HepG2 (cell line): ENCODE data around the gene OBP2A. TPM values are rescaled to one million over a fixed set of nuclear protein-coding genes. Genes with fewer than 3 reads are reported as not detected.

Source experiments
- ATAC-seq: fragments of 200-7000 bp; cut with Tn5 transposase; 3 replicates; pipeline ENCODE4 v1.9.1; 2020; ENCODE audit warnings: mild to moderate bottlenecking, moderate library complexity
- BruUV-seq: library from RNA; stranded (reverse); fragments of 400-500 nt; replicated peaks from 2 replicates; lab custom pipeline; 2021; lab: Mats Ljungman, UMichigan
- CTCF ChIA-PET: fragments of 300-600 bp; formaldehyde crosslinking; extraction: SDS; loops from one replicate; lab custom pipeline; 2021; ENCODE audit warnings: low total read pairs, inconsistent platforms, low intra/inter-chr PET ratio; lab: Yijun Ruan, JAX
- POLR2A ChIA-PET: fragments of 350-600 bp; sonication (Branson Sonifier 250); formaldehyde crosslinking; loops from one replicate; lab custom pipeline; 2020; ENCODE audit warnings: antibody characterized with exemption, inconsistent platforms; lab: Yijun Ruan, JAX
- DNase-seq: peaks from one replicate; pipeline ENCODE4 v3.0.0-alpha.2; 2015; ENCODE audit warnings: low spot score
- FAIRE-seq: peaks from 3 replicates; lab custom pipeline; 2011; peaks lifted over from hg19 to GRCh38; lab: Jason Lieb, UNC
- H2AFZ ChIP-seq: one replicate; pipeline ENCODE4 v1.6.1; 2011; ENCODE audit warnings: low read length, inconsistent platforms
- H3K27ac ChIP-seq: fragments of 300-600 bp; 3 replicates; pipeline ENCODE4 v1.8.0; 2011; ENCODE audit warnings: mixed run types, mild to moderate bottlenecking, mixed read lengths, low read length, inconsistent platforms; ENCODE audit not compliant: insufficient read depth; ENCODE audit errors: extremely low read length
- H3K27me3 ChIP-seq, 2 experiments: fragments of 200-600 bp in 1 of 2; 2 replicates in 1 of 2; 3 replicates in 1 of 2; pipeline versions ENCODE4 v1.6.0 to v1.8.0; 2011; ENCODE audit warnings: low read length in 2 of 2, mild to moderate bottlenecking in 2 of 2, moderate library complexity in 2 of 2, inconsistent platforms in 1 of 2; ENCODE audit not compliant: insufficient read depth in 2 of 2, control insufficient read depth in 1 of 2
- H3K36me3 ChIP-seq, 2 experiments: fragments of 200-600 bp in 1 of 2; replicated peaks in 1 of 2; 2 replicates in 1 of 2; 3 replicates in 1 of 2; pipeline versions ENCODE4 v1.5.1 to v1.8.0; 2011; ENCODE audit warnings: low read length in 2 of 2, inconsistent platforms in 1 of 2; ENCODE audit not compliant: insufficient read depth in 2 of 2, control insufficient read depth in 1 of 2
- H3K4me1 ChIP-seq: 2 replicates; pipeline ENCODE4 v1.5.1; 2012; ENCODE audit warnings: low read length, inconsistent platforms; ENCODE audit not compliant: insufficient read depth
- H3K4me2 ChIP-seq: 2 replicates; pipeline ENCODE4 v1.6.0; 2011; ENCODE audit warnings: low read depth, low read length, inconsistent platforms
- H3K4me3 ChIP-seq, 3 experiments: fragments of 200-600 bp in 1 of 3; sonication (generic), shearing (Covaris generic) in 1 of 3; replicated peaks in 1 of 3; 2 replicates each; pipeline ENCODE4 v1.5.1; 2011 to 2016; ENCODE audit warnings: low read length in 3 of 3, inconsistent platforms in 2 of 3, low read depth in 2 of 3, mild to moderate bottlenecking in 2 of 3, control low read depth in 1 of 3, mixed read lengths in 1 of 3; ENCODE audit not compliant: insufficient read depth in 1 of 3
- H3K79me2 ChIP-seq: one replicate; pipeline ENCODE4 v1.6.1; 2011; ENCODE audit warnings: low read length, inconsistent platforms; ENCODE audit not compliant: insufficient read depth
- H3K9ac ChIP-seq: 2 replicates; pipeline ENCODE4 v1.6.0; 2011; ENCODE audit warnings: mild to moderate bottlenecking, low read depth, low read length, inconsistent platforms; ENCODE audit not compliant: insufficient read depth
- H3K9me3 ChIP-seq: 2 replicates; pipeline ENCODE4 v1.5.1; 2012; ENCODE audit warnings: mild to moderate bottlenecking, low read length
- H4K20me1 ChIP-seq: 2 replicates; pipeline ENCODE4 v1.6.0; 2011; ENCODE audit warnings: inconsistent platforms, mild to moderate bottlenecking, low read length, moderate library complexity; ENCODE audit not compliant: insufficient read depth
- AFF4 ChIP-seq: sonication (generic); formaldehyde crosslinking; IDR thresholded peaks from 2 replicates; pipeline ENCODE4 v1.4.0; 2020; ENCODE audit warnings: missing genetic modification reagents
- CHD2 ChIP-seq: IDR thresholded peaks from 2 replicates; pipeline ENCODE4 v1.6.1; 2011; ENCODE audit warnings: low read depth, low read length, improper control_type of control experiment
- HNRNPLL ChIP-seq: fragments of 200-400 bp; formaldehyde crosslinking; IDR thresholded peaks from 2 replicates; pipeline ENCODE4 v1.6.1; 2017; ENCODE audit warnings: mild to moderate bottlenecking, low read depth, low read length; ENCODE audit not compliant: poor library complexity, severe bottlenecking
- KDM5B ChIP-seq: sonication (generic); formaldehyde crosslinking; IDR thresholded peaks from 2 replicates; pipeline ENCODE4 v1.4.0; 2020; ENCODE audit warnings: missing genetic modification reagents, mild to moderate bottlenecking, borderline replicate concordance
- MIXL1 ChIP-seq: IDR thresholded peaks from 2 replicates; pipeline ENCODE4 v1.6.1; 2016
- MTA3 ChIP-seq: sonication (generic); formaldehyde crosslinking; IDR thresholded peaks from 2 replicates; pipeline ENCODE4 v1.4.0; 2020; ENCODE audit warnings: missing genetic modification reagents
- NCOR1 ChIP-seq: fragments of 200-600 bp; sonication (generic); IDR thresholded peaks from 2 replicates; pipeline ENCODE4 v1.7.0; 2017; ENCODE audit warnings: antibody characterized with exemption, low read length, borderline replicate concordance
- SATB2 ChIP-seq: sonication (generic); formaldehyde crosslinking; IDR thresholded peaks from 2 replicates; pipeline ENCODE4 v1.5.0; 2020; ENCODE audit warnings: missing genetic modification reagents
- ZNF280D ChIP-seq: sonication (generic); formaldehyde crosslinking; IDR thresholded peaks from 2 replicates; pipeline ENCODE4 v1.5.1; 2020; ENCODE audit warnings: mild to moderate bottlenecking, missing genetic modification reagents
- ZSCAN5A ChIP-seq: sonication (generic); formaldehyde crosslinking; IDR thresholded peaks from 2 replicates; pipeline ENCODE4 v1.8.0; 2022; ENCODE audit warnings: mild to moderate bottlenecking, missing genetic modification reagents, borderline replicate concordance
- WGBS: methylation state at CpG from one replicate; pipeline ENCODE4 v1.1.6; 2017; ENCODE audit warnings: low lambda C conversion rate; 5-methylcytosine and 5-hydroxymethylcytosine counted together
- in situ Hi-C: cut with HindIII; loops from 2 replicates; pipeline ENCODE4 v1.10.0; 2017; ENCODE audit warnings: low pct_unique_long_range_greater_than_20kb; ENCODE audit not compliant: extremely low pct_ligation_motif_present
- intact Hi-C: fragments of 100-400 bp; cut with micrococcal nuclease; formaldehyde crosslinking; loops from one replicate; pipeline ENCODE4 v1.10.0; 2022; ENCODE audit not compliant: unreplicated experiment
- polyA plus RNA-seq, 8 experiments: library from polyadenylated mRNA; depleted of rRNA in 3 of 8; stranded (reverse) in 7 of 8; unstranded in 1 of 8; fragments of >200 nt; fragmentation: Illumina TruSeq in 4 of 8; extraction: Trizol in 4 of 8; gene quantifications; 2 replicates each; pipeline versions ENCODE4 v1.2.1 to v1.2.3, GENCODE V29; 2011 to 2016; ENCODE audit warnings: low read depth in 4 of 8, missing spikeins in 1 of 8, mixed read lengths in 1 of 8; ENCODE audit not compliant: insufficient read depth in 1 of 8
- total RNA-seq, 5 experiments: library from RNA; depleted of rRNA; stranded (reverse); fragments of >200 nt; fragmentation: Illumina TruSeq; extraction: Trizol; gene quantifications; 2 replicates each; pipeline ENCODE4 v1.2.3, GENCODE V29; 2016; ENCODE audit warnings: low read depth in 1 of 5

The OBP2A gene
- total and polyA plus RNA-seq, 2 of the 13 experiments (the other 11 are each of a cell fraction or from before 2014, with no cell fraction given) = 0.32 TPM; not detected in 1

GRCh38 chr9:135586601-135587109 is 40.7 kb downstream of the OBP2A start (continued):
- no peak for TF ChIP-seq AFF4
- no peak for TF ChIP-seq SATB2
- TF ChIP-seq NCOR1 = no peak

GRCh38 chr9:135587658-135588057 is 41.7 kb downstream of the OBP2A start:
- Histone ChIP-seq H3K9ac (no peak overlapping the region), H2AFZ (no peak overlapping the region), H3K27ac (no peak overlapping the region), H3K4me2 (no peak overlapping the region), H4K20me1 (no peaks in the 10 kb centered on the region), H3K4me1 (no peaks in the 10 kb centered on the region), H3K27me3 (peaks cover 5 to 54% of the 10 kb centered on the region in 2 experiments; a peak in 4 of 5 replicates), H3K4me3 (no peak overlapping the region), H3K36me3 (no peaks in the 10 kb centered on the region), H3K79me2 (no peaks in the 10 kb centered on the region), H3K9me3 (no peaks in the 10 kb centered on the region)
- FAIRE-seq (no peak), ATAC-seq (no peak), DNase-seq (no peak)
- no TSS peak for BruUV-seq
- in situ Hi-C loops (no loop called here), intact Hi-C loops (no loop called here)
- POLR2A ChIA-PET = no interaction called here
- CTCF ChIA-PET = no interaction called here
- TF ChIP-seq MIXL1 (CRISPR knock-in tag) (no peak), CHD2 (no peak), MTA3 (CRISPR knock-in tag) (no peak), ZNF280D (no peak), HNRNPLL (no peak), KDM5B (CRISPR knock-in tag) (no peak), ZSCAN5A (CRISPR knock-in tag) (no peak)
- WGBS = no CpG with 5 or more reads among the region's 7 CpGs
